Jurkat, Clone E6-1 (cell line): ENCODE data around the gene ADAM12.

Experiments
- DNase-seq: peaks from one replicate; pipeline ENCODE4 v3.0.0-alpha.2; 2011; ENCODE audit warnings: low read depth, low spot score
- H3K4me3 ChIP-seq: 2 replicates; pipeline ENCODE4 v1.5.1; 2011; ENCODE audit warnings: mild to moderate bottlenecking, low read length, control low read depth, moderate library complexity

The ADAM12 gene

DNA sequence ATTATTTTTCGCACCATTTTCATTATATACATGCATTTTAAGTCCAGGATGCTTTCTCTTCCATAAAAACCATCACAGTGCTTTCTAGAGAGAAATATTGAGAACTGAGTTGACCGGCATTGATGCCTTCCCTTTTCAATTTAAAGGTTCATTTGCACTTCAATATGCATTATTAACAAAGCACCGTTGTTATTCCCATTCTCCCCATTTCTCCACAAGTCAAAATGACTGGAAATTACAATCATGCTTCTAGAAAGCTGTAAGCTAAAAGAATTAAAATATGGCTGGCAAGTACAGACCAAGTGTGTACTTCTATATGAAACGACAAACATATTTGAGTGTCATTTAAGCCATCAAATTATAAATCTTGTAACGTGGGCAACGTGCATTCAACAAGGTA lies 272.4 kb downstream of the ADAM12 start:
- no peak for DNase-seq
- no peak overlapping the region for H3K4me3 ChIP-seq

DNA sequence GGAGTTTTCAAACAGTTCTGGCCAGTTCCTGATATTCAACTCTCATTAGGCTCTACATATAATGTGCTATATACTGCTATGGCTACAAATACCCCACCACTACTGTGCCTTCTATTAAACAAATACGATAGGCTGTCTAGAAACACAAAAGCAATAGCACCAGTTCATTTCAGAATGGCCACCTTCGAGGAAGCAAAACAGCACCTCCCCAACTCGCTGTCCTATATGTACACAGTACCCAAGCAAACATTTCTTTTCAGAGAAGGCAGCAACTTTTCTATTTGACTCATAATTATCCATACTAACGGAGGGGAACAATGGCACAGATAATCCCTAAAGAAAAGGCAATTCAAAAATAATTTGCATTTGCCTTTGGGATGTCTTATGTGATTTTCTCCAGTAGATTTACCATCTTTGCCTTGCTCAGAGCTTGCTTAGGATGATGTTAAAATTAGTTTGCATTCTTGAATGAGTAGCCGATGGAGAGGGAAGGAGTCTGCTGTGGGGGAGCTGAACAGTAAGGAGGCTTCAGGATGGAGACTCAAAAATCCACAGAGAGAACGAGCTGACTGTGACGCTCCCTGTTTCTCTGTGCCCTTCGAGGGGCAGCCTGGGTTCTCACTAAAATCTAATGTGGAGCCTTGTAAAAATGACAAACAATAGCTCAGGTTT lies 273.3 kb downstream of the ADAM12 start:
- H3K4me3 ChIP-seq: no peak overlapping the region
- DNase-seq: no peak

DNA sequence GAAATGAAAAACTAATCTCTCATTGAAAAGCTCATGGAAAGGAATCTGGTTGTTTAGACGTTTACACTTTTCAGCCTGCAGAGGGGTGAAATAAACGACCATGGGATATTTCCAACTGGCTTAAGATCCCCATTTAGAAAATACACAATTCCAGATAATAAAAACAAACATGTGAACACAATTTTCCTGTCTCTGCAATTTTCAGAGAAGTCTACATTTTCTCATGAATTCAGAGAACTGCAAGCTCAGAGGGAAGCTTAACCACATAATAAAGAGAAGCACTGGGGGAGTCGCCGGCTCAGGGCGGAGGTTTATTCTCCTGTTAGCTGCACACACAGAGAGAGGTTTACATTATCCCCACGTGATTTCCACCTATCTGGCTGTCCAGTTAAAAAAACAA lies 276.8 kb downstream of the ADAM12 start:
- DNase-seq: no peak
- no peak overlapping the region for H3K4me3 ChIP-seq

DNA sequence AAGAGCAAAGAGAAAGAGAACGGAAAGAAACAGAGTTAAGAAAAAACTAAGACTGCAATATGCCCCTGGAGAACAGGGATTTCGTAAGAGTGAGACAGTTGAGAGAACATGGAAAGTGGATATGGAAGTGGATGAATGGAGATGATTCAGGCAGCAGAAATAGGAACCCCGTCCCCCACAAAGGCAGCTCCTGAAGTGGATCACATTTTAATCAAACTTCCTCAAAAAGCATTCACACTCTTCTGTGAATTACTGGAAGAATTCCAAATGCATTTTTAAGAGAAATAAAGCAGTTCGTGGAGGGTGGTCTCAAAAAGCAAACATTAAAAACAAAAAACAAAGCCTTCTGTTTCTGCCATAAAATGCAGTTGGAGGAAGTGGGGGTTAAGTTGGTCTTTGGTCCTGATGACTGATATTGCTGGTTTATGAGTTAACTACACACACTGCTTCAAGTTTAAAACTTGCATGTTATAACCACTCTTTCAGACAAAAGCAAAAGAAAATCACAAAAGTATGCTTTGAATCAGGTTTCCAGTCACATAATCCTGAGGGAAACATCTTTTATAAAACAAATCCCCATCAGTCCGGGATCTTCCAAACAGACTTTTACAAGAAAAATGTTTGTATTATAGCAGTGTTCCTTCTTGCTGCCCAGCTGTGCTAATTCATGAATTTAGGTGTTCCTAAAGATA lies 277.6 kb downstream of the ADAM12 start:
- H3K4me3 ChIP-seq: no peak overlapping the region
- no peak for DNase-seq

DNA sequence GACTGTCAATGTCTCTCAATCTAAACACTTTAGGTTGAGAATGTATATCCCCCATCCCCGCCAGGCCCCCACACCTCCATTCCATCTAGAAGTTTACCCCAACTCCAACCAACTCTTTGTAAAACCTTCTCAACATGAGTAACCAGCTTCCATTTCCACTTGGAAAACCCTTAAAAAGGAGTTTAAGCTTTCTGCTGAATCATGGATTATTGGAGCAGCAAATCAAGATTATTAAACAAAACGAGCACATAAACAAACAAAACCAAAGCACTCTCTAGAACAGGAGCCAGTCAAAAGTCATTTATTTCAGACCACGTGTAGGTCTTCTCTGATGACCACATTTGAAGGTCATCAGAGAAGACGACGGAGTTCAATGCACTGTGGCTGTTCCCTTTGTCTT lies 278.4 kb downstream of the ADAM12 start:
- DNase-seq: no peak
- H3K4me3 ChIP-seq: no peak overlapping the region

DNA sequence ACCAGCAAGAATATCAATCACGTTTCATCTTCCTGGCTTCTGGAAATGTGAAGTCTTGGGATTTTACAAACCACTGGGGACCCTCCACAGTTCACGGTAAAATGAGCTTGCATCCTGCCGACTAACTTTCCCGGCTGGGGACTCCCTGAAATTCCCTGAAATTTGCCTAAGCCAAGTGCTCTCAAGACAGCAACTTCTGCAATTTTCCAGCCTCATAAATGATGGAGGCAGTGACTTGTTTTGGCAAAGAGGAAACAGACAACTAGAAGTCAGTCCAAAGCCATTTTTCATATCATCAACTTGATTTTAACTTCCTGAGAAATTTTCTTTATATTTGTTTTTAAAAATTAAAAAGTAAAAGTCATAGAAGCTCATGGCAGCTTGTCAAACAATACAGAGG lies 279.6 kb downstream of the ADAM12 start:
- H3K4me3 ChIP-seq: no peak overlapping the region
- DNase-seq: no peak

DNA sequence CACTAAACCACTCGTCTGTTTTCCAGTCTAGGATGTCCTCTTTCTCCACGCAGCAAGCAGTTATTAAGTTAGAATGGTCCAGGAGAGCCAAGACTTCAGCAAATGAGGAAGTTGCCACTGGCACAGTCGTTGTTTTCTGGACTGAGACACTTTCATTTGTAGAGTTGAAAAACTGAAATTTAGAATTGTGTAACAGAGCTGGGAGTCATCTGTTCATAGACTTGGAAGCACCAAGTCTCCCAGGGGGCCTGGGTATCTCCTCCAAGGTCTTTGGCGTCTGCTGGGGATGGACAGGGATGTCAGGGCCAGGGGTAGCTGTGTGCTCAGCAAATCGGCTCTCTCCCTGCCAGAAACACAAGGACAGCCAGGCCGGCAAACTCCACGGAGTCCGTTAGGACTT lies 283.5 kb downstream of the ADAM12 start:
- no peak for DNase-seq
- H3K4me3 ChIP-seq: no peak overlapping the region

DNA sequence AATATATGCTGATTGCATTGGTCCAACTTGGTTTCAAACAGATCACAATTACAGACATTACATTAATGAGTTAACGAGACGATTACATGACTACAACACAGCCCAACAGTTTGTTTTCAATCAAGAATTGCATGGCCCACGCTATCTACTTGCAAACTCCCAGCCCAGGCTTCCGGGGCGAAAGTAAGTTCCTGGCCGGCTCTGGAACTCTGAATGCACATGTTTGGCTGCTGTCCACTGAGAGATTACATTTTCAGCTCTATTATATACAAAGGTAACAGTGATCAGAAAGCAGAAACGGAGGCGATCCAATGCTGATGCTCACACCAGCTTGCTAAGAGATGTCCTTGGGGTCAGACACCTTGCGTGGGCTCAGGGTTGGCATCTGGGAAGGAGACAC lies 285.6 kb downstream of the ADAM12 start:
- no peak overlapping the region for H3K4me3 ChIP-seq
- DNase-seq: no peak

DNA sequence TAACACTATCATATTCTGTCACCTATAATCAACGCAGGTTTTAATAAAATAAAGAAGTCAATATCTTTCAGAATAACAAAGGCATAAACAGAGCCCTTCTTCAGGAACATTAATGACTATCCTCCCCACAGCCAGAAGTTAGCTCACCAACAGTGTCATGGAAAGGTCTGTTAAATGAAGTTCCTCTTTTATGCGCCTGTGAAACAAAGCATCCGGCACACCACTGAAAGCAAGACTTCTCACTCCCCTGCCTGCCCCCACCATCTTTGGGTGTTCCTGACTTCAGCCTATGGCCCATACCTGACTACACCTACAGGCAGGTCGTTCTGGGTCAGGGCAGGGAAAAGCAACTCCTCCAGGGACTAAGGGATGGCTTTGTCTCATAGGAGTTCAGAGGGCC lies 286.5 kb downstream of the ADAM12 start:
- H3K4me3 ChIP-seq: no peak overlapping the region
- DNase-seq: no peak

DNA sequence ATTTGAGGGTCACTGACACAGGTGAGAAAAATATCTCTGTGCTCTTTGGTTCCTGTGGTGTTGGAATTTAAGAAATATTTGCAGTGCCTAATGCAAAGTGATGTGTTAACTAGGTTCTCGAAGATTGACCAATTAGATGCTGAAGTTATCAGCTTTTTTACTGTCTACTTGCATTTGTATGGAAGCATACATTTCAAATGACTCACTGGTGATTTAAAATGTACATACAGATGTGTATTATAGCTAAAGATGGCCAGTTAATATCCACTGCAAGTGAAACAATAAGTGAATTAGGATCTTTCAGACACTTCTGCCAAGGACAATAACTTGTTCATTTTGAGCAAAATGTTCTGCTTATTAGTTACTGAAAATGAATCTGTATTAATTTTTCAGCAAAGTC lies 287.0 kb downstream of the ADAM12 start:
- no peak overlapping the region for H3K4me3 ChIP-seq
- DNase-seq: no peak

DNA sequence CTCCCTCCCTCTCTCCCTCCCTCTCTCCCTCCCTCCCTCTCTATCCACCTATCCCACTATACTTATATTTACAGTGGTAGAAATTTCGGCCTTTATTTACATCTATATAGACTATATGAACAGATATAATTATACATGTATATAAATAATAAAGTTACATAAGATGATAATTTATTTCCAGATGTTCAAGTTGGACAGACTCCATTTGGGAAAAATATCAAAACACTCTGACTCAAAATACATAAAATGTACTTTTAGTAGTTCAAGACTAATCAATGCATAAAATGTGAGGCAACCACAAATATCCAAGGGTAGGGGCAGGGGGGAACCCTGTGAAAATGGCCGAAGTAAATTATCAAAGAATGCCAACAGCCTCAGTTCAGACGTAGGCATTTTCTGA lies 288.9 kb downstream of the ADAM12 start:
- DNase-seq: no peak
- no peak overlapping the region for H3K4me3 ChIP-seq

DNA sequence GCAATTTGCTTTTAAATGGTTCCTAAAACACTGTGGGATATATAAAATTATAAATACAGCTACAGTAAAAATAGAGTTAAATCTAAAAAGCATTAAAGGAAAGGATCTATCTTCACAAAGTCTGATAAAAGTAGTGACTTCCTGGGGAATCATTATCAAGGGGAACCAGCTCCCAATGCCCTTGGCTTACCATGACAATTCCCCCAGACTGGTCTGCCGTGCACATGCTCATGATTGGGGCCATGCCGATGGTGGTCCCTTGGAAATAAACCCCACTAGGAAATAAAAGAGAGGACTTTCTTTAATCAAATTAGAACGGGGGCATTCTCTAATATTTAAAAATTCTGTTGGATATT lies 290.1 kb downstream of the ADAM12 start:
- DNase-seq: no peak
- no peak overlapping the region for H3K4me3 ChIP-seq

DNA sequence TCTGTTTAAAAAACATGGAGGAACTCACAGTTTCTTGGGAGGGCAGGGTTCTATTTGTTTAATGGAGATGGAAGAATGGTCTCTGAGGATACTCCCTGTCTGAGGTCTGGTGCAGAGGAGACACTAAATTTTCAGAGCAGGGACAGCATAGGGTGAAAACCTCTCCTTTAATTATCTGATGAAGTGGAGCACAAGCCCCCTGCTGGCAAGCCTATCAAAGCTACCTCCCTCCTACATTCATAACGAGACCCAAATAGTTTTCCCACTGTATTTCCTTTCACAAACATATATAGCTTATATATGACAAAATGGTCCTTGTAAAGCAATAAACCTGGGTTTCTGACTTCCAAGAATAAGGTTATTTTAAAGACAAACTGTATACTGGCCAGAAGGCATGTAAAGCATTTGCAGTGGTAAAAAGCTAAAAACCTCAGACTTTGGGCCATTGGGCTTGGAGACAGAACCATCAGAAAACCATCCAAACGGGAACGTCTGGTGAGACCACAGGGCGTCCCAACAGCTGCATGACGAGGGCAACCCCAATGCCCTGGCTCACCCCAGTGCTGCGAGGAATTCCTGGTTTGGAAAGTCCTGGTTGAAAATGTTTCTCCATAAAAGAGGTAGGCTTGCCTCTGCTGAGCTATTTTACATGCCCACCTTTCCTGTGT lies 290.6 kb downstream of the ADAM12 start:
- H3K4me3 ChIP-seq: no peak overlapping the region
- DNase-seq: peak; percentile 0

DNA sequence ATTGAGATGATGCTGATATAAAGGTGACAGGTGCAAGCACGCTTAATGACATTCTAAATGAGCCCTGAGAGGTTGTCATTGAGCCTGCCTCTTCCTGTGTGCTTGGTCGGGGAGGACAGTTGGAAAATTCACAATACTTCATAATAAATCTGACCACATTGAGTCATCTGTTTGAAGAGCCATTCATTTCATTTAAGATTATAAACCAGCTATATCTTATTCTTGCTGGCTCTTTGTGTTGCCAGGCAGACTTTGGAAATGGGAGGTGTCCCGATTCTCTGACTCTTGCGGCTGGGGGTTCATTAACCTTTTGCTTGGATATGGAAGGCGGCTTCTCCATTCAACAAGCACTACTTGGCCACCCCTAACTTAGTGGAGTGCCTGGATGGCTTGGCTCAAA lies 293.7 kb downstream of the ADAM12 start:
- no peak for DNase-seq

DNA sequence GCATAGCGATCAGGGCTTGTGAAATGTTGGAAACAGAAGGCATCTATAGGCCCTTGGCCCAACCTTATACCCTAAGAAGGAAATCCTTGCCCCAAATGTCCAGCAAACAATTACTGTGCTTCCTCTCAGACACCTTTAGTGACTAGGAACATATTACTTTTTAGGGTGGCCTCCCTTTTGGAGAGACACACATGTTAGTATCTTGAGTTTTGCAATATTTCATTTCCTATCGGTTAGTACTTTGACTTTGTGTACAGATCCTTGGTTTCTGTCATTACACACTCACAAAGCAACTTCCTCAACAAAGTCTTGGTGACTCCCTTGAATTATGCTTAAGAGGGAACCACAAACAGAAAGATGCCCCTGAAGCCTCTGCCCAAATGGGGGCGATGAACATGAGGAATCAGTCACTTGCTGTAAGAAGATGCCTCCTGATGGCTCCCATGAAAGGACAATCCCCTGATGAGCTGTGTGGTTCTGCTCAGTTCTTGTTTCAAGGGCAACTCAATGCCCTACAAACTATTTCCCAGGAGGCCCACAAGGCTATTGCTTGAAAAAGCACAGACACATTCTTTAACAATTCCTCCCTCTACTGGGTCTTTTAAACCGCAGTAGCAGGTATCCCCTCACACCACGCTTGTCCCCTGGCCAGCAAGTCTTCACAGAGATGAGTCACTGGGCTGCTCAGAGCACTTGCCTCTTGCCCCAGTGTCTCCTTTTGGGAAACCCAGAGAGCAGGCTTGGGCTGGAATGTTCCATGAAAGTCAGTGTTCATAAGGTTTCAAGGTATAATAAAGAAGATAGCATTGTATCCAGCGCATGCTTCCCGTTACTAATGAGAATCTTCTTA lies 295.7 kb downstream of the ADAM12 start:
- H3K4me3 ChIP-seq: no peak overlapping the region
- DNase-seq: no peak

More for the DNA sequence above, 293.7 kb downstream of the ADAM12 start:
- H3K4me3 ChIP-seq: no peak overlapping the region

DNA sequence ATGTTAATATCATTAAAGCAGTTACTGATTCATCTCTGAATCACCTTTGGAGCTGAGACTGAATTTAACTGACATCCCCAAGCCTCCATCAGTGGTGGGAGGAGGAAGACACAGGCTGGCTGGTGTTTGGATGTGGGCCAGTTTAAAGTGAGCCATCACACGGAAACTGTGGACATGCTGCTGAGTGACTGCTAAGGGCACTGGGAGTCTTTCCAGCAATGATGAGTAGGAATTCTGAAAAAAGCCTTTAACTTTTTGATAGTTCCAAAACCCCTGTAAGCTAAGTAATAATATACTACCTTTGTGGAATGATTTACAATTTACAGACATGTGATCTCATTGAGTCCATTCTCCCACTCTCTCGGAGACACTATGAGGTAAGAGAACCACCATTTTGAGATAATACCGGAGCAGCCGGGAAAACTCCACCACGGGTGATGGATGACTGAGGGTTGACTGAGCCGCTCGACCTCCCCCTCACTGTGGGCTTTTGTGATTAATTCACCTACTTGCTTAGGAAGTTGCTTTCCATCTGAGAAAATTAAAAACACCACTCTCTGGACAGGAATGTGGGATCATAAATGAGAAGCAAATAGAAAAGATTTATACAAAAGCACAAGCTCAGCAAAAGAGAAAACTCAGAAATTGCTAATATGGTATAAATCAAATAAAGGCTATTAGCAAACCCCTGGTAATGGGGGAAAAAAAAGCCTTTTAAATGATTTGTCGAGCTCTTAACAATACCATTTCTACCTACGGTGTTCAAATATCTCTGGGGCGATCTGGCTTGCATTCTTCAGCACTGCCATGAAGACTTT lies 297.2 kb downstream of the ADAM12 start:
- DNase-seq: no peak
- H3K4me3 ChIP-seq: no peak overlapping the region

DNA sequence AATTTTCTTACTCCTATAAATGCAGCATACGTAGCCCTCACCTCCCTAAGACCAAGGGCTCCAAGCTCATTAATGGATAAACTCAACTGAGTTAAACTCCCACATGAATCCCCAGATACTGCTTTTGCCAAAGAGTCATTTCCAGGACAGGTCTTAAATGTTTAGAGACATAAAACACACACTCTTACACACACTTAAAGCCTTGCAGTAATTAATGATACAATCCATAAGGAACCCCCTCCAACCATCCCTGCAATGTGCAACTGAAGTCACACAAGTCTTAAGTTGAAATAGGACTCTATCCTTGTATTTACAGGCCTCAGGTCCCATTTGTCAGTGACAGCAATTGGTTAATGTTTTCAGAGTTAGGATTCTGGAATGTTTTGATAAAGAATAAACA lies 297.8 kb downstream of the ADAM12 start:
- DNase-seq: no peak
- no peak overlapping the region for H3K4me3 ChIP-seq

DNA sequence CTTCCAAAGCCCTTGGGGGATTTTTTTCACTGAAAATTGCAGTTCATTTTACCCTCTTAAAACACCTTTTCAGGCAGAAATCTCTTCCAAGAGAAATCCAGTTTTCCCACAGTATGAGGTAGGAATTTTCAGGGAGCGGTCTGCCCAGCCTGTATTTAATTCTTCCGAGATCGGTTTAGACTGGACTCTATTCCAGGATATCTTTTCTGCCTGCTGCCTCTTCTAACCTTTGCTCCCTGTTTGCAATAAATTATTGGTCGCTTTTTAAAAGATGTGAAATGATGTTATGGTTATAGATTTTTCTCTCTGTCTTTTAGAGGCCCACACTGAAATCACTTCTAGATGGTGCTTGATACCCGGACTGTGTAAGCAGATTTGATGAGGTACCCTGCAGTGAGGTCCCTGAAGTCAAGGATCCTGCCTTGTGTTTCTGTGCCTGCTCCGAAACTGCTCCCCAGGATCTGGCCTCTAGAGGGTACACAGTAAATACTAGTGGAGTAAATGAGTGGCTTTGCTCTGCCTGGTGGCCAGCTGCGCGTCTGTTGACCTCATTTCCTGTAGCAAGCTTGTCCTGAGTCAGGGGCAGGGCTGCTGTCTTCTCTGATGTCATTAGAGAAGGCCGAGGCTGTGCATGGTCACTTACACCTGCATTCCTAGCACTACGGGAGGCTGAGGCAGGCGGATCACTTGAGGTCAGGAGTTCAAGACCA lies 300.3 kb downstream of the ADAM12 start:
- DNase-seq: no peak

More for the DNA sequence above, 300.3 kb downstream of the ADAM12 start:
- no peak overlapping the region for H3K4me3 ChIP-seq
